Gastroesophageal sphincter (tissue), 3 donors: ENCODE measurements around the gene COL28A1.

Experiments
- CTCF ChIP-seq, 4 experiments: fragments of 200-600 bp in 2 of 4; fragments of 450-650 bp in 2 of 4; sonication (generic) in 1 of 4; IDR thresholded peaks; one replicate each; pipeline ENCODE4 v1.5.1; 2017 to 2019; ENCODE audit warnings: antibody characterized with exemption in 4 of 4, mild to moderate bottlenecking in 2 of 4, moderate library complexity in 2 of 4
- EP300 ChIP-seq: sonication (generic); formaldehyde crosslinking; IDR thresholded peaks from one replicate; pipeline ENCODE4 v1.6.1; 2017; ENCODE audit warnings: antibody characterized with exemption, mild to moderate bottlenecking
- POLR2AphosphoS5 ChIP-seq: sonication (generic); formaldehyde crosslinking; IDR thresholded peaks from one replicate; pipeline ENCODE4 v1.6.1; 2017; ENCODE audit warnings: antibody characterized with exemption

GRCh38 chr7:7569615-7570014, 33.9 kb upstream of the COL28A1 start:
- TF ChIP-seq CTCF (IDR thresholded peaks at IDR 0.05) (no peak), POLR2AphosphoS5 (no peak), EP300 (no peak)
